ENCODE data around the gene ARHGAP15. TPM values are rescaled to one million over a fixed set of nuclear protein-coding genes. Genes with fewer than 3 reads are reported as not detected.

The ARHGAP15 gene
- total and polyA plus RNA-seq, 9 donors: 1.5 to 10.0 (median 2.6) TPM

DNA sequence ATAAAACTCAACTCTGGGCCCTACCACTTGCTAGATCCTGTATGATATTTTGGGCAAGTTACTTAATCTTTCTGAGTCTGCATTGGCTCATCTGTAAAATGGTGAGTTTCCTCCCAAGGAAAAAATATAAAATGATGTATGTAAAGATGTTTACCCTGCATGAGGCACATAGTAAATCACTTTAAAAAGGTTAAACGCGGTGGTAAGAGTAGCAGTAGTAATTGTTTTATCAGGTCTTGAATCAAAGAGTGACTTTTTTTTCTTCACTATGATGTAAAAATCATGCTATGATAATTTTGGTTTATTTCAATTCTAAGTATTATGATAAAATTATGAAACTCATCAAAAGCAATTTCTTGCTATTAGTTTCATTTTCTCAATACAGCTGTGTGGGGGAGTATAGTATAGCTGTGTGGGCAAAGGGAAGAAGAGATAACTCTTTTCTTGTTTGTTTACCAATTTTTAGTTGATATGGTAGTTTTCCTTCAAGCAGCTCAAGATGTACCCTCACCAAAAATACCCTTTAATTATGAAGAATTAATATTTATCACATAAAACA lies 10.7 kb downstream of the ARHGAP15 start:
- WGBS, 3 donors: 85 to 90% (median 88%) methylated on average over 2 of the region's 2 CpGs
- intact Hi-C loops (cut with DNase I): no loop called here
- no peaks in the 10 kb centered on the region for H3K4me1 ChIP-seq (ENCODE audit: insufficient read depth)
- no peak for DNase-seq
- H3K27ac ChIP-seq: no peak overlapping the region
- H3K36me3 ChIP-seq: no peaks in the 10 kb centered on the region
- H3K27me3 ChIP-seq: no peaks in the 10 kb centered on the region
- no peaks in the 10 kb centered on the region for H3K9me3 ChIP-seq
- H3K4me3 ChIP-seq: no peak overlapping the region
- TF ChIP-seq POLR2A (IDR thresholded peaks at IDR 0.05): no peak
- TF ChIP-seq, protein P1, sequence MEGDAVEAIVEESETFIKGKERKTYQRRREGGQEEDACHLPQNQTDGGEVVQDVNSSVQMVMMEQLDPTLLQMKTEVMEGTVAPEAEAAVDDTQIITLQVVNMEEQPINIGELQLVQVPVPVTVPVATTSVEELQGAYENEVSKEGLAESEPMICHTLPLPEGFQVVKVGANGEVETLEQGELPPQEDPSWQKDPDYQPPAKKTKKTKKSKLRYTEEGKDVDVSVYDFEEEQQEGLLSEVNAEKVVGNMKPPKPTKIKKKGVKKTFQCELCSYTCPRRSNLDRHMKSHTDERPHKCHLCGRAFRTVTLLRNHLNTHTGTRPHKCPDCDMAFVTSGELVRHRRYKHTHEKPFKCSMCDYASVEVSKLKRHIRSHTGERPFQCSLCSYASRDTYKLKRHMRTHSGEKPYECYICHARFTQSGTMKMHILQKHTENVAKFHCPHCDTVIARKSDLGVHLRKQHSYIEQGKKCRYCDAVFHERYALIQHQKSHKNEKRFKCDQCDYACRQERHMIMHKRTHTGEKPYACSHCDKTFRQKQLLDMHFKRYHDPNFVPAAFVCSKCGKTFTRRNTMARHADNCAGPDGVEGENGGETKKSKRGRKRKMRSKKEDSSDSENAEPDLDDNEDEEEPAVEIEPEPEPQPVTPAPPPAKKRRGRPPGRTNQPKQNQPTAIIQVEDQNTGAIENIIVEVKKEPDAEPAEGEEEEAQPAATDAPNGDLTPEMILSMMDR (IDR thresholded peaks at IDR 0.05): no peak
- no peak for TF ChIP-seq EP300 (IDR thresholded peaks at IDR 0.05)

DNA sequence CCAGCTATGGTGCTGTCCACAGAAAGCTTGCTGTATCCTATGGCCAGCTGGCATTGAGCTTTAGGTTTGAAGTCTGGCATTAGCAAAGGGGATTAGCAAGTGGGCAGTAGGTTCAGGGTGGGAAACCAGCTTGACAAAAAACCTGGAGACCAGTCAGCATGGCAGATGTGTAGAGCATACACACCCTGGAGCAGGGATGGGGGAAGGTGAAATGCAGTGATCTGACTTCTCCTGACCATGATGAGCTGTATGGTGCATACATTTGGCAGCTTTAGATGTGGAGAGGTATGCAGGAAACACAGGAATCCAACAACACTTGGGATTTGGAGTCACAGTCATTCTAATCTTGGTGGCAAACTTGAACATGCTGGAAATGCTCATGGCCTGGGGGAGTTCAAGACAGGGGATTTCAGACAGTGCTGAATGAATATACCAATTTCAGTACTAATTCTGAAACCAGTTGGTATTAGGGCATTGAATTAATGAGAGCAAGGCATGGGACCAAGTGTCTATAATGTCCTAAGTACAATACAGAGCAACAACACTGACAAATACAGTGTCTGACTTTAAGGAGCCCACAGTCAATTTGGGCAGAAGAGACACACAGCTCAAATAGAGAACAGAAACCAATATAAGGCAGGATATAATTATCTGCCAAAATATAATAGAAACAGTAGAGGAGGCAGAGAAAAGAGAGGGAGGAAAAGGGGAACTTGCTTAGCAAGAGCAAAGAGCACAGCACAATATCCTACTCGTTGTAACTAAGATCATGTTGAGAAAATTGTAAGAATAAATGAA lies 11.8 kb downstream of the ARHGAP15 start:
- H3K4me3 ChIP-seq: no peak overlapping the region
- 67 to 80% (median 73%) methylated on average over 1 of the region's 1 CpG for WGBS, 3 donors
- H3K27me3 ChIP-seq: no peaks in the 10 kb centered on the region
- TF ChIP-seq, protein P1 (IDR thresholded peaks at IDR 0.05): no peak
- TF ChIP-seq EP300 (IDR thresholded peaks at IDR 0.05): no peak
- TF ChIP-seq POLR2A (IDR thresholded peaks at IDR 0.05): no peak
- no peaks in the 10 kb centered on the region for H3K4me1 ChIP-seq (ENCODE audit: insufficient read depth)
- H3K9me3 ChIP-seq: no peaks in the 10 kb centered on the region
- DNase-seq: no peak
- intact Hi-C loops (cut with DNase I): no loop called here
- H3K27ac ChIP-seq: no peak overlapping the region
- H3K36me3 ChIP-seq: no peaks in the 10 kb centered on the region

DNA sequence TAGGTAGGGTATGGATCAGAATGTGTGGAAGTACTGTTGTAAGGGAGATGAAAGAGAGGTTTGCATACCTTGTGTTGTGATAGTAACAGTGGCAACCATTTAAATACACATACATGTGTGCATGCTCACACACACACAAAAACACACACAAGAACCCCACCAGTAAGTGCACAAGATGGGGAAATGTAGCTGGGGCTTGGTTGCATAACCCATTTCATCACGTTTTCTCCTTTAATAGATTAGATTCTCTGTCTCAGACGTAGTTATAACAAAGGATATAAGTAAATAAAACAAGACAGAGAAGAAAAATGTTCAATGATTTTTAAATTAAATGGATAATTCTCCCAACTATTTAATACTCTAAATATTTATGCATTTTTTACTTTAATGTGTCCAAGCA lies 13.4 kb downstream of the ARHGAP15 start:
- no peak for DNase-seq

DNA sequence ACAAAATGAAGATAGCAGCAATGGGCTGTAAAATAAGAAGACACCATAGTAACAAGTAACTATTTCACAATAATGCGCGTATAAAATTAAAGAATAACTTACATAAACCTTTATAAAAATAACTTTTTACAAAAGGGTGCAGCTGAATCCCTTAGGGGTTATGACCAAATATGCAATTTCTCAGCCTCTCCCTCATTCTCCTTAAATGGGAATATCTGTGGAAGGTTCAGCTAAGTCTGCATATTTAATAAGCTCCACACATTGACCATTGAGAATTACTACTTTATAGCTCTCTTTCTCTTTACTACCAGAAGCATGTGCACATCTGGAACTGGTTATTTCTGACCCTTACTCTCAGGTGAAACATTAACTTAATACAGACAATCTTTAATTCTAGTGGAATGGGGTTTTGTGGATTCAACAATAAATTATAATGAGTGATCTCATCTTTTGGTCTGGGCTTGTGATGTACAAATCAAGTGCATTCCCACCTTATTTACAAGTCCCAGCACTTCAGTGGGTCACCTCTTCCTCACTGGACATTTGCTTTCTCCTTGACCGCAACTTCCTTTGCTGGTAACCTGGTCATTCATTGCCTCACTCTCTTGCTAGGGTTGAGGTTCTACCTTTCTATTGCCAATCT lies 15.7 kb downstream of the ARHGAP15 start:
- no peak for DNase-seq
- Histone ChIP-seq H3K27me3 (no peaks in the 10 kb centered on the region), H3K36me3 (no peaks in the 10 kb centered on the region), H3K4me3 (no peak overlapping the region), H3K4me1 (ENCODE audit: insufficient read depth) (no peaks in the 10 kb centered on the region), H3K9me3 (no peaks in the 10 kb centered on the region), H3K27ac (no peak overlapping the region)
- WGBS, 3 donors: 95 to 97% (median 97%) methylated on average over 3 of the region's 3 CpGs
- TF ChIP-seq EP300 (IDR thresholded peaks at IDR 0.05): no peak
- TF ChIP-seq, protein P1 (IDR thresholded peaks at IDR 0.05): no peak
- TF ChIP-seq POLR2A (IDR thresholded peaks at IDR 0.05): no peak
- intact Hi-C loops (cut with DNase I): no loop called here

More for the DNA sequence above, 13.4 kb downstream of the ARHGAP15 start:
- Histone ChIP-seq H3K27ac (no peak overlapping the region), H3K4me3 (no peak overlapping the region), H3K9me3 (no peaks in the 10 kb centered on the region), H3K27me3 (no peaks in the 10 kb centered on the region), H3K4me1 (ENCODE audit: insufficient read depth) (no peaks in the 10 kb centered on the region), H3K36me3 (no peaks in the 10 kb centered on the region)
- intact Hi-C loops (cut with DNase I): no loop called here
- WGBS, 3 donors: 45 to 66% (median 65%) methylated on average over 2 of the region's 2 CpGs
- TF ChIP-seq POLR2A (IDR thresholded peaks at IDR 0.05): no peak
- no peak for TF ChIP-seq EP300 (IDR thresholded peaks at IDR 0.05)
- TF ChIP-seq, protein P1 (IDR thresholded peaks at IDR 0.05): no peak
